Breast epithelium (tissue), 4 donors: ENCODE data around the gene OR10H2. TPM values are rescaled to one million over a fixed set of nuclear protein-coding genes. Genes with fewer than 3 reads are reported as not detected.

Experiments used
- DNase-seq, 2 donors: peaks; one replicate each; pipeline ENCODE4 v3.0.0-alpha.2; 2019; ENCODE audit warnings: low spot score in 2 of 2
- H3K27ac ChIP-seq, 2 donors: fragments of 200-600 bp; sonication (generic) in 1 of 2; one replicate each; pipeline ENCODE4 v1.5.1; 2016 to 2019; ENCODE audit warnings: mild to moderate bottlenecking in 1 of 2
- H3K27me3 ChIP-seq, 2 donors: fragments of 200-600 bp; sonication (generic) in 1 of 2; one replicate each; pipeline versions ENCODE4 v1.5.1 to v1.6.0; 2017 to 2019; ENCODE audit warnings: control low read depth in 1 of 2, mild to moderate bottlenecking in 1 of 2
- H3K36me3 ChIP-seq: fragments of 200-600 bp; one replicate; pipeline ENCODE4 v1.5.1; 2019
- H3K4me1 ChIP-seq, 2 donors: fragments of 200-600 bp; sonication (generic); one replicate each; pipeline ENCODE4 v1.5.1; 2016 to 2019; ENCODE audit warnings: control low read depth in 1 of 2
- H3K4me3 ChIP-seq, 3 donors: fragments of 200-600 bp; sonication (generic); 1 replicate in 2 of 3; 2 replicates in 1 of 3; pipeline ENCODE4 v1.5.1; 2016 to 2019; ENCODE audit warnings: mild to moderate bottlenecking in 3 of 3, moderate library complexity in 2 of 3
- H3K9me3 ChIP-seq, 2 donors: fragments of 200-600 bp; sonication (generic) in 1 of 2; one replicate each; pipeline ENCODE4 v1.5.1; 2016 to 2019; ENCODE audit warnings: control low read depth in 1 of 2
- POLR2A ChIP-seq: fragments of 450-650 bp; IDR thresholded peaks from one replicate; pipeline ENCODE4 v1.6.1; 2016; ENCODE audit warnings: antibody characterized with exemption, mild to moderate bottlenecking, moderate library complexity
- POLR2AphosphoS5 ChIP-seq, 3 donors: sonication (generic); formaldehyde crosslinking; IDR thresholded peaks; one replicate each; pipeline ENCODE4 v1.6.1; 2017; ENCODE audit warnings: antibody characterized with exemption in 3 of 3
- intact Hi-C: fragments of 100-400 bp; cut with DNase I; formaldehyde crosslinking; loops from one replicate; pipeline ENCODE4 v1.15.1; 2023; ENCODE audit warnings: low total_unique reads
- total RNA-seq, 3 donors: library from RNA; depleted of rRNA; stranded (reverse); fragments of >200 nt; gene quantifications; one replicate each; pipeline ENCODE4 v1.1.0, GENCODE V29; 2016
- TF ChIP-seq, protein P1 (sequence below), 3 donors: fragments of 450-650 bp; IDR thresholded peaks; one replicate each; pipeline ENCODE4 v1.5.1; 2016 to 2017; ENCODE audit warnings: antibody characterized with exemption in 3 of 3, mild to moderate bottlenecking in 3 of 3, moderate library complexity in 3 of 3

OR10H2 gene
- total RNA-seq, 3 donors from 2014 or later, result not detected

GRCh38 chr19:15776991-15777970 is 49.5 kb downstream of the OR10H2 start:
- no peaks in the 10 kb centered on the region for H3K9me3 ChIP-seq
- no peaks in the 10 kb centered on the region for H3K27me3 ChIP-seq
- no peak overlapping the region for H3K27ac ChIP-seq
- TF ChIP-seq, protein P1, sequence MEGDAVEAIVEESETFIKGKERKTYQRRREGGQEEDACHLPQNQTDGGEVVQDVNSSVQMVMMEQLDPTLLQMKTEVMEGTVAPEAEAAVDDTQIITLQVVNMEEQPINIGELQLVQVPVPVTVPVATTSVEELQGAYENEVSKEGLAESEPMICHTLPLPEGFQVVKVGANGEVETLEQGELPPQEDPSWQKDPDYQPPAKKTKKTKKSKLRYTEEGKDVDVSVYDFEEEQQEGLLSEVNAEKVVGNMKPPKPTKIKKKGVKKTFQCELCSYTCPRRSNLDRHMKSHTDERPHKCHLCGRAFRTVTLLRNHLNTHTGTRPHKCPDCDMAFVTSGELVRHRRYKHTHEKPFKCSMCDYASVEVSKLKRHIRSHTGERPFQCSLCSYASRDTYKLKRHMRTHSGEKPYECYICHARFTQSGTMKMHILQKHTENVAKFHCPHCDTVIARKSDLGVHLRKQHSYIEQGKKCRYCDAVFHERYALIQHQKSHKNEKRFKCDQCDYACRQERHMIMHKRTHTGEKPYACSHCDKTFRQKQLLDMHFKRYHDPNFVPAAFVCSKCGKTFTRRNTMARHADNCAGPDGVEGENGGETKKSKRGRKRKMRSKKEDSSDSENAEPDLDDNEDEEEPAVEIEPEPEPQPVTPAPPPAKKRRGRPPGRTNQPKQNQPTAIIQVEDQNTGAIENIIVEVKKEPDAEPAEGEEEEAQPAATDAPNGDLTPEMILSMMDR (IDR thresholded peaks at IDR 0.05), result no peak
- TF ChIP-seq POLR2A (no peak), POLR2AphosphoS5 (IDR thresholded peaks at IDR 0.05) (no peak)
- no peaks in the 10 kb centered on the region for H3K36me3 ChIP-seq
- intact Hi-C loops, result no loop called here
- H3K4me1 ChIP-seq, result peaks cover 0 to 6% of the 10 kb centered on the region in 2 donors
- no peak for DNase-seq
- no peak overlapping the region for H3K4me3 ChIP-seq

Other genes starting within 250 kb of the OR10H2 start
- 1 to 10 TPM in 2 of 3 donors, not detected in 1; 5.6 to 6.2 TPM for gene PGLYRP2, start 248.5 kb upstream of the OR10H2 start, total RNA-seq
- 10 to 100 TPM in 1 of 3 donors, 1 to 10 TPM in 2; 8.8 to 26.9 (median 9.4) TPM for gene CYP4F22, start 219.5 kb upstream of the OR10H2 start, total RNA-seq
- gene CYP4F8, start 112.8 kb upstream of the OR10H2 start, total RNA-seq, result 1 to 10 TPM in 2 of 3 donors, not detected in 1; 2.6 to 5.0 TPM
- gene CYP4F3, start 87.1 kb upstream of the OR10H2 start, total RNA-seq, result under 1 TPM in 2 of 3 donors, not detected in 1; 0.16 to 0.44 TPM
- gene CYP4F12, start 54.9 kb upstream of the OR10H2 start, total RNA-seq, result 1 to 10 TPM; 3.5 to 8.8 (median 5.6) TPM
- not detected for gene OR10H3, start 10.0 kb downstream of the OR10H2 start, total RNA-seq
- gene OR10H5, start 59.6 kb downstream of the OR10H2 start, total RNA-seq, result not detected
- gene OR10H1, start 87.6 kb downstream of the OR10H2 start, total RNA-seq, result not detected
- gene CYP4F2, start 170.1 kb downstream of the OR10H2 start, total RNA-seq, result under 1 TPM in 1 of 3 donors, not detected in 2; under 0.01 TPM
- 1 to 10 TPM in 2 of 3 donors, under 1 TPM in 1; 0.16 to 8.8 (median 3.1) TPM for gene CYP4F11, start 206.5 kb downstream of the OR10H2 start, total RNA-seq
- not detected for gene OR10H4, start 221.0 kb downstream of the OR10H2 start, total RNA-seq